Fibroblast of villous mesenchyme (primary cell): ENCODE measurements around the gene FILIP1. TPM values are rescaled to one million over a fixed set of nuclear protein-coding genes. Genes with fewer than 3 reads are reported as not detected.

Experiments
- DNase-seq: peaks from one replicate; pipeline ENCODE4 v3.0.0-alpha.2; 2010; ENCODE audit warnings: low read depth
- H3K4me3 ChIP-seq: 2 replicates; pipeline ENCODE4 v1.5.1; 2011; ENCODE audit warnings: low read depth, mild to moderate bottlenecking, low read length
- total RNA-seq: library from RNA; depleted of rRNA; stranded (reverse); fragments of >200 nt; gene quantifications from 2 replicates; pipeline ENCODE4 v1.2.3, GENCODE V29; 2012
- TF ChIP-seq, protein P1 (sequence below): IDR thresholded peaks from 2 replicates; pipeline ENCODE4 v1.5.1; 2012; ENCODE audit warnings: low read depth, mild to moderate bottlenecking, low read length; ENCODE audit not compliant: insufficient read depth

Gene FILIP1
- total RNA-seq, 1 donor, result 0.43 TPM

DNA sequence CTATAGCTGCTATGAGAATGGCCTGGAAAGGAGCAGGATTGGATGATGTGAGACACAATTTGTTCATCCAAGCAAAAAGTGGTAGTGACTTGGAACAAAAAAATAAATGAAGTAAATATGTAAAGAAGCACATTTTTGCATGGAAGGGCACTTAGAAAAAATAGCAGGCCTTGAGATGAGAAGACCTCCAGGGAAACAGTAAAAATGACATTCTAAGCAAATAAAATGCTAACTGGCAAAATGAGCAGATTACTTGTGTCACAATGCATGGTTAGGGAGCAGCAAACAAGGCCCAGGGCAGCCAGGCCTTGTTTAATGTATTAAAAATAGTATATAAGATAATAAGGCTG lies 230.2 kb downstream of the FILIP1 start:
- no peak for DNase-seq
- TF ChIP-seq, protein P1, sequence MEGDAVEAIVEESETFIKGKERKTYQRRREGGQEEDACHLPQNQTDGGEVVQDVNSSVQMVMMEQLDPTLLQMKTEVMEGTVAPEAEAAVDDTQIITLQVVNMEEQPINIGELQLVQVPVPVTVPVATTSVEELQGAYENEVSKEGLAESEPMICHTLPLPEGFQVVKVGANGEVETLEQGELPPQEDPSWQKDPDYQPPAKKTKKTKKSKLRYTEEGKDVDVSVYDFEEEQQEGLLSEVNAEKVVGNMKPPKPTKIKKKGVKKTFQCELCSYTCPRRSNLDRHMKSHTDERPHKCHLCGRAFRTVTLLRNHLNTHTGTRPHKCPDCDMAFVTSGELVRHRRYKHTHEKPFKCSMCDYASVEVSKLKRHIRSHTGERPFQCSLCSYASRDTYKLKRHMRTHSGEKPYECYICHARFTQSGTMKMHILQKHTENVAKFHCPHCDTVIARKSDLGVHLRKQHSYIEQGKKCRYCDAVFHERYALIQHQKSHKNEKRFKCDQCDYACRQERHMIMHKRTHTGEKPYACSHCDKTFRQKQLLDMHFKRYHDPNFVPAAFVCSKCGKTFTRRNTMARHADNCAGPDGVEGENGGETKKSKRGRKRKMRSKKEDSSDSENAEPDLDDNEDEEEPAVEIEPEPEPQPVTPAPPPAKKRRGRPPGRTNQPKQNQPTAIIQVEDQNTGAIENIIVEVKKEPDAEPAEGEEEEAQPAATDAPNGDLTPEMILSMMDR, result no peak
- no peak overlapping the region for H3K4me3 ChIP-seq

DNA sequence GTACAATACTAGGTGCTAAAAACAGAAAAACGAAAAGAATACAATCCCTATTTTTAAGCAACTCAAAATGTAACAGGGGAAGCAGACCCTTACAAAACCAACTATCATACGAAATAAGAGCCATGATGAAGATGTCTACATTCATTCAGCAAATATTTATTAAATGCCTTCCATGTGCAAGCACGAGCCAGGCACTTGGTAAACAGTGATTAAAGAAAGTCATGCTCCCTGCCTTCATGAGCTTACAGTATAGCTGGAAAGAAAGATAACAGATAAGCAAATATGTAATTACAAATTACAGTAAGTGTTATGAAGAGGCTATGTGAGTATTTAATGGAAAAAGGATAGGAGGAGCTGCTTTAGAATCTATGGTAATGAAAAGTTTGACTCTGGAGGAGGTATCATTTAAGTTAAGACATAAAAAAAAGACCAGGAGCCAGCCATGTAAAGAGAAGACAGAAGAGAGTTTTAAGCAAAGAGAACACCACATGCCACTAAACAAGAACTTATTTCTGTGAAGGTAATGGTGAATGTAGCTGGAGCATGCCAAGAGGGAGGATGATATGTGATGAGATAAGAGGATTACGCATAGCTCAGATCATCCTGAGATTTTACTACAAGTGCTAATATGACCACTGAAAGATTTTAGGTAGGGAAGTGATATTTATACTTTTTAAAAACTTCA lies 230.7 kb downstream of the FILIP1 start:
- no peak for DNase-seq
- no peak overlapping the region for H3K4me3 ChIP-seq
- TF ChIP-seq, protein P1, result no peak

DNA sequence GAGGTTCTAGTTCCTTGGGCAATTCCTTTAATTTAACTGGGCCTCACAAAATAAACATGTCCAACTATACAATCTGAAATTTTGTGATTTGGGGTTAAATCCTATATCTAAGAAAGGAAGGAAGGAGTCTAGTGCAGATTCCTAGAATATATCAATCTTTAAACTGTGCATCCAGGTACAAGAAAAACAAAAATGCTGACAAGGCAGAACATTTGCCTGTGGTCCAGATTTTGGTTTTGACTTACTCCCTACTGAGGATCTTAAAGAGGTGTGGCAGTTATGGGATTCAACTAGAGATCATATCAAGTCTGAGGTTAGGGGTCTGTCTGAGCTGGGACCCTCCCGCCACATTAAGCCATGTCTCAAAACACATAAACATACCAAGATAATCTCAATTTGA lies 232.3 kb downstream of the FILIP1 start:
- no peak overlapping the region for H3K4me3 ChIP-seq
- no peak for DNase-seq
- TF ChIP-seq, protein P1, result no peak

DNA sequence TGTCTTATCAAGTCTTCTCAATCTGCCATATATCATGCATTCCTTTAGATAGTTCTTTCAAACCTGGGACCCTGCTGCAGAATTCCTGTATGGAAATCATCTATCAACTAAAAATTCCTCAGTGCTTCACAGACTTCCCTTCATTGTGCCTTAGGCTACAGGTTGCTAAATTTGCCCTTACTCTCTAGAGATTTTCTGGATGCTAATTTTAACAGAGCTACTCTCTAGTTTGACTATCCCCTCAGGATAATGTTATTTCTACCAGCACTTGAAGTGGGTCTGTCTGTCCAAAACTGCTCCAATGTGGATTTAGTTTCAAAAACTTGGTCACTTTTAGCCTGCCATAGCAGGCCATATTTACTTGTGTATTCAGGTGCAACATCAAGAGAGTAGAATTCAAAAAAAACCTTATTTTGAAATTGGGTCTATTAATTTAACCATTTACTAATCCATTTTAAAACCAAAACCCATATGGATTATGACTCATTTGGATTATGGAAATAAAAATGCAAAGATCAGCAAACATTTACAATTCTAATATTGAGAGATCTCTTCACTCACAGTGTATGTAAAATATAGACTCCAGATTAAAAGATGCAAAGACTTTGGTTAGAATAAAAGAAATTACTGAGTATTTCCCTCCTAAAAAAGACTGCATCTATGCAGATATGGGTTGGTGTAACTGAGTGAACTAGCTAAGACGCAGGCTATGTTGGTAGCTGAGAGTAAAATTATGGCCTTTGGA lies 236.1 kb downstream of the FILIP1 start:
- TF ChIP-seq, protein P1, result no peak
- no peak for DNase-seq
- no peak overlapping the region for H3K4me3 ChIP-seq

DNA sequence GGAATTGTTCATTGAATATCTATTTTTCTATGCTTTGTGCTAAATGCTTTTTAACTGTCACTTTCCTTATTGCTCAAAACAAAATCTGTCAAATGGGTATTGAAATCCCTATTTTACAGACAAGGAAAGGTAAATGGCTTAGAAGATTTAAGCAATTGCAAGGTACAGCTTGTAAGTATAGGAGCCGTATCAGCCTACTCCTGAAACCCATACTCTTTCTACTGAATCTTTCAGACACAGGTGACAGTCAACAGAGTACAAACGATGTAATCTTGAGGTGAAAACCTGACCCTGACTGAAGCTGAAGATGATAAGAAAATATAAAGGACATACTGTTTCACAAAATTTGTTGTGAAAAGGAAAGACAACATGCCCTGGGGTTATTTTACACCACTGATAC lies 243.0 kb downstream of the FILIP1 start:
- TF ChIP-seq, protein P1, result no peak
- no peak for DNase-seq
- no peak overlapping the region for H3K4me3 ChIP-seq

DNA sequence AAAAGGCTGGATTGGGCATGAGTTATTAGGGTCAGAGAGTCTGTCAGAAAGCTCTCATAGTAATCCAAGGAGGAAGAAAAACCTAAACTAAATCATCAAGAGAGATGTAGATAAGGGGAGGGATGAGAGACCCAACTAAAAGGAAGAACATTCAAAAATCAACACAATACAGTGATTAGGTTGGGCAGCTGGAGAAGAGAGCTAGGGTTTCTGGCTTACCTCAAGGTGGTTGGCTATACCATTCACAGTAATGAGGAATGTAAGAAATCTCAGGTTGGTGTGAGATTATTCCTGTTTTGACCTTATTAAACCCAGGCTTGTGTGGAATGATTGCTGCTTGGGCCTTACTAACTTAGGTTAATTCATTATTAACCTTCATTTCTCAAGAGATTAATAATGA lies 243.8 kb downstream of the FILIP1 start:
- DNase-seq, result no peak
- H3K4me3 ChIP-seq, result no peak overlapping the region
- TF ChIP-seq, protein P1, result no peak
